Islet of Langerhans (tissue), 1 donor: Measurements from ENCODE around the gene SYCN.
"Not testable (repeated sequence)": the region's sequence is repeated elsewhere in the genome, so short reads cannot be mapped to it uniquely, and the experiment has no call there.

Experiments
- FAIRE-seq: peaks from one replicate; lab custom pipeline; 2011; peaks lifted over from hg19 to GRCh38; lab: Jason Lieb, UNC

SYCN gene

DNA sequence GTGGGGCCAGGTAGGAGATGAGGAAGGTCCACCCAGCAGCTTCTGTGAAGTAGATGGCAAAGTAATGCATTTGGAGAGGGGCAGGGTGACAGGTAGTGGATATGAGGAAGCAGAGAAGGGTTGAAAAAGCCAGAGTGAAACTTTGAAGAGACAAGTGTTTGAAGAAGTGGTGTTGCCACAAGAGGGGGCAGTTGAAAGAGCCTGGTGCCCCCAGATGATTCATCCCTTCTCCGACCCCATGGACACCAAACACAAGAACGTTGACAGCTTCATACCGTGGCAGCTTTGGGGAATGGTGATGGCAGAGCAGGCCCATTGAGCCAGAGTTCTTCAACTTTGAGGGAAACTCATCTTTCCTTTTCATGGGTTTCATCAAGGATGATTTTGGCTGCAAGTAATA is 20.8 kb upstream of the SYCN start:
- FAIRE-seq = no peak

GRCh38 chr19:39223703-39224279 is 19.7 kb upstream of the SYCN start:
- FAIRE-seq = no peak

DNA sequence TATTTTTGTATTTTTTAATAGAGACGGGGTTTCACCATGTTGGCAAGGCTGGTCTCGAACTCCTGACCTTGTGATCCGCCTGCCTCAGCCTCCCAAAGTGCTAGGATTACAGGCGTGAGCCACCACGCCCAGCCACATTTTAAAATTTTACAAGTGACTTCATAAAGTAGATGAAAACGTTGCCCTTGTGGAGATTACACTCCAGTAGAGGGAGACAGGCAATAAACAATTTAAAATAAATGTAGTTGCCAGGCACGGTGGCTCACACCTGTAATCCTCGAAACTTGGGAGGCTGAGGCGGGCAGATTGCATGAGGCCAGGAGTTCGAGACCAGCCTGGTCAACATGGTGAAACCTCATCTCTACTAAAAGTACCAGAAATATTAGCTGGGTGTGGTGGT is 15.0 kb upstream of the SYCN start:
- FAIRE-seq = not testable (repeated sequence)

DNA sequence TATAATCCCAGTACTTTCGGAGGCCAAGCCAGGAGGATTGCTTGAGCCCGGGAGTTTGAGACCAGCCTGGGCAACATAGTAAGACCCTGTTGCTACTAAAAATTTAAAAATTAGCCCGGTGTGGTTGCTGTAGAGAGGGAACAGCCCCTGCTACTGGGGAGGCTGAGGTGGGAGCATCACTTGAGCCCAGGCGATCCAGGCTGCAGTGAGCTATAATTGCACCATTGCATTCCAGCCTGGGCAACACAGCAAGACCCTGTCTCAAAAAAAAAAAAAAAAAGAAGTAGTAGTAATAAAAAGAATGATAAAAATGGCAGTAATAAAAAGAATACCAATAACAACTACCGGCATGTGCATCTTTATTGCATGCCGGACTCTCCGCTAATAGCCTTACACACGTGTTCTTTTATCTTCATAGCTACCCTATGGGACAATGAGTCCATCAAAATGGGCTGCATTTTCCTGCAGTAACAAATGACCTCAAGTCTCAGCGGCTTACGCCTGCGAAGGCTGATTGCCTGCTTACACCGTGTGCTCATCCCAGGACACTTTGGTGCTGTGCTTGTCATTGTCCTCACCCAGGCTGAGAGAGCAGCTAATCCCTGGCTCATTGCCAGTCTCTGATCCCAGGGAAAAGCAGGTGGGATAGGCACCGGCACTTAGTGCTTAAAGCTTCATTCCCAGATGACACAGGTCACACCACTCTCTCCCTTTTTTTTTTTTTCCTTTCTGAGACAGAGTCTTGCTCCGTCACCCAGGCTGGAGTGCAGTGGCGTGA is 14.4 kb upstream of the SYCN start:
- no peak for FAIRE-seq

GRCh38 chr19:39217094-39217493 is 13.0 kb upstream of the SYCN start:
- no peak for FAIRE-seq

DNA sequence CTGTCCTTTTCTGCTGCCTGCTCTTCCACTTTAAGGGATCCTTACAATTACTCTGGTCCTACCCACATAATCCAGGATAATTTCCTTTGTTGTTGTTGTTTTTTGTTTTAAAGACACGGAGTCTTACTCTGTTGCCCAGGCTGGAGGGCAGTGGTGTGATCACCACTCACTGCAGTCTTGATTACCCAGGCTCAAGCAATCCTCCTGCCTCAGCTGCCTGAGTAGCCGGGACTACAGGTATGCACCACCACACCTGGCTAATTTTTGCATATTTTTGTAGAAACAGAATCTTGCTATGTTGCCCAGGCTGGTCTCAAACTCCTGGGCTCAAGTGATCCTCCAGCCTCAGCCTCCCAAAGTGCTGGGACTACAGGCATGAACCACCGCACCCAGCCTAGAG is 11.3 kb upstream of the SYCN start:
- FAIRE-seq = not testable (repeated sequence)

DNA sequence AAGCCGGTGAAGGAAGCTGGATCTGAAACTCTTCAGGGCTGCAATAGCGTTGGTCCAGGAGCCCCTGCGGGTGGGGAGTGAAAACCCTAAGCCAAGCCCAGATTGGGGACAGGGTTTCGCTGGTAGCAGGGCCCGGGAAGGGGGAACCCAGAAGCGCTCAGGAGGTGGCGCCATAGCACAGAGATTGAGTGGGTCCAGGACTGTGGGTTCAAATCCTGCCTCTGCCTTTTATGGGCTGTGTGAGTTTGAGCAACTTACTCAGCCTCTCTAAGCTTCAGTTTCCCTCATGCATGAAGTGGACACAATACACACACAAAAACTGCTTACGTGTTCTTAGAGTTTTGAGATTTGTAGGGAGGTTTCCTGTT is 8.3 kb upstream of the SYCN start:
- no peak for FAIRE-seq

- no peak for FAIRE-seq
Observed at GRCh38 chr19:39211731-39212374, 7.8 kb upstream of the SYCN start.

GRCh38 chr19:39209196-39209595 is 5.1 kb upstream of the SYCN start:
- no peak for FAIRE-seq

DNA sequence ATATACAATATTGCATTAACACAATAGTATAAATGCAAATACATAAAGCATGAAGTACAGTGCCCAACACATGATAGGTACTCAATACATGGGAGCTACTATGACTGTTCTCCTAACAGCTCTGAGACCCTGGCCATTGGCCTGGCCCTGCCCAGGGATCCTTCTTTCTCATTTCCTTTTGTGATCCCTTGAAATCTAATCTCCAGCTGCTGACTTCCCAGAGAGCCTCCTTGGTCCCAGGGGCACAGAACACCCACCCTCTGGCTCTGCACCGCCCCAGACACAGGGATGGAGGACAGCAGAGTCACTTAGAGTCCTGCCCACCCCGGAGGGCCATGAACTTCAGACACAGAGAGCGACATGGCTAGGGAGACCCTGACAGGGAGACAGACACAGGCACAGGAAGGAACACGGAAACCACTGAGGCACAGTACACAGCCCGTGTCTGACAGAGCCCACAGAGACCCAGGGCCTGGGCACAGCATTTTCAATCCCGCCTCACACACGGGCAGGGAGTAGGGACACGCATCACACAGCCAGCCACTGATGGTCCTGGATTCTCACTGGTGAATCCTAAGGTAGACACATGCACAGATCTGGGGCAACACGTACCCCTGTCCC is 4.2 kb upstream of the SYCN start:
- no peak for FAIRE-seq

GRCh38 chr19:39207293-39207836 is 3.3 kb upstream of the SYCN start:
- no peak for FAIRE-seq

- no peak for FAIRE-seq
Observed at GRCh38 chr19:39206122-39206521, 2.1 kb upstream of the SYCN start.

- no peak for FAIRE-seq
Observed at GRCh38 chr19:39205449-39205764, 1.3 kb upstream of the SYCN start.

DNA sequence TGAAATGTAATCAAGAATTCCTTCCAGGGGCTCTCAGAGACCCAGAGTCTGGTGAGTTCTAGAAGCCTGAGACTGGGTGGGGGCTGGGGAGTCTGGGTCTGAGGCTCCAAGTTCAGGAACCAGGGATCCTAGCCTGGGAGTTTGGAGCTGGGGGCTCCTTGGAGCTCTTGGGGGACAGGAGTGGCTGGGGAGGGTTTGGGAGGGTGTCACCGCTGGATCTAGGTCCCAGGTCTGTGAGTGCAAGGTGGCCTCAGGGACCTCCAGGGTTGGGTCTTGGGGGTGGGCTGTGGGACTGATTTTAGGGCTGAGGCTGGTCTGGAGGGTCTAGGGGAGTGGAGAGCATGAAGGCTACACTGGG is 1.1 kb downstream of the SYCN start:
- FAIRE-seq = no peak

GRCh38 chr19:39200803-39201115 is 3.3 kb downstream of the SYCN start:
- FAIRE-seq = no peak

DNA sequence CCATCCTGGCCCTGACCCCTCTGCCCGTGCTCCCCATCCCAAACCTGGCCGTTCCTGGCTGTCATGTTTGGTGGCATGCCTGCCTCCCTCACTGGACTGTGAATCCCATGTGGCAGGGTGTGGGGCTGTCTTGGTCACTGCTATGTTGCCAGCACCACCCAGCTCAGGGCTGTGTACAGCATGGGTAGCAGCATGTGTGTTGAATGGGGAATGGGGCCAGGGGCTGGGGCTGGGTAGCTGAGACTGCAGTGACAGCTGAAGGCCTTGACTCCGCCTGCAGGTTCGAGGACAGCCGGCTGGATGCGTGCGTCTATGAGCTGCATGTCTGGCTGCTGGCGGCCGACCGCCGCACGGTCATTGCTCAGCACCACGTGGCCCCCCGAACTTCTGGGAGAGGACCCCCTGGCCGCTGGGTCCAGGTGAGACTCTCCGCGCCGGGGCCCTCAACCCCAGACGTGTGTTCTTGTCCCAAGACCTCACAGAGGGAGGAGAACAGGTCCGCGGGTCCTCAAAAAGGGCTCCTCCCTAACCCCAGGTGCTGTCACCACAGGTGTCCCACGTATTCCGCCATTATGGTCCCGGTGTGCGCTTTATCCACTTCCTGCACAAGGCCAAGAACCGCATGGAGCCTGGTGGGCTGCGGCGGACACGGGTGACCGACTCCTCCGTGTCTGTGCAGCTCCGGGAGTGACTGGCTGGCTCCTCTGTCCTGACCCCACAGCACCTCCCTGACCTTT is 3.8 kb downstream of the SYCN start:
- no peak for FAIRE-seq

GRCh38 chr19:39199025-39199424 is 5.0 kb downstream of the SYCN start:
- no peak for FAIRE-seq

- no peak for FAIRE-seq
Observed at GRCh38 chr19:39197808-39198207, 6.3 kb downstream of the SYCN start.

- no peak for FAIRE-seq
Observed at GRCh38 chr19:39196860-39197562, 7.1 kb downstream of the SYCN start, which contains the start of gene NCCRP1. TSS of gene NCCRP1 (plus strand) at chr19:39196964. CDS start at chr19:39196983, 19 bp downstream.

DNA sequence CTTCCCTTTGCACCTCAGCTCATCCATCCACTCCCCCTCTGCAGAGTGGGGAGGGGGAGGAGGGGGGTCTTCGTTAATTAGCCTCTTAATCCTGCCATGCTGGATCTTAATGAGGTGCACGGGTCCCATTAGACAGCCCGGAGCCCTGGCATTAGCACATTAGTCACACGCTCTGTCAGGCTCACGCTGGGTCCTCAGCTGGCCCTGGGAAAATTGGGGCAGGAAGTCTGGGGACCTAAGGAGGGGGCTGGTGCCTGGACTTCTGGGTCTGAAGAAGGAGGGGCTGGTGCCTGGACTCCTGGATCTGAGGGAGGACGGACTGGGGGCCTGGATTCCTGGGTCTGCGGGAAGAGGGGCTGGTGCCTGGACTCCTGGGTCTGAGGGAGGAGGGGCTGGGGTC is 7.7 kb downstream of the SYCN start:
- FAIRE-seq = no peak

DNA sequence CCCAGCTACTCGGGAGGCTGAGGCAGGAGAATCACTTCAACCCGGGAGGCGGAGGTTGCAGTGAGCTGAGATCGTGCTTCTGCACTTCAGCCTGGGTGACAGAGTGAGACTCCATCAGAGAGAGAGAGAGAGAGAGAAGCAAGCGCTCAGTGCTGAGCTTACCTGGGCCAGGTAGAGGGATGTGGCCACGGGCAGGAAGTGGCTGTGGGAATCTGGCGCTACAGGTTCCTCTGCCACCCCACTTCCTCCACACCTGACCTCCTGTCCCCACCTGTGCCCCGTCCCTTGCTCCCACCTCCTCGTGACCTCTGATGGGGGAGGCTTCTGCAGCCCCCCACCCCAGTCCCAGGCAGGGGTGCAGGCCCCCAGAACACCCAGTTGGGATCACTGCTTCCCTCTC is 8.3 kb downstream of the SYCN start:
- FAIRE-seq = no peak
